Lung microvascular endothelial cell (primary cell): ENCODE measurements around the gene LMNA. TPM values are rescaled to one million over a fixed set of nuclear protein-coding genes. Genes with fewer than 3 reads are reported as not detected.
"Not testable (repeated sequence)": the region's sequence is repeated elsewhere in the genome, so short reads cannot be mapped to it uniquely, and the experiment has no call there.

Experiments used
- DNase-seq, 2 donors: peaks; one replicate each; pipeline versions ENCODE4 v3.0.0 to v3.0.0-alpha.2; 2010; ENCODE audit warnings: low read depth in 2 of 2
- total RNA-seq: library from RNA; depleted of rRNA; stranded (reverse); fragments of >200 nt; gene quantifications from 2 replicates; pipeline ENCODE4 v1.2.1, GENCODE V29; 2014

The LMNA gene
- total RNA-seq, 1 donor from 2014 or later = 187 TPM

GRCh38 chr1:156121005-156121404 is 6.5 kb downstream of the LMNA start:
- DNase-seq = not testable (repeated sequence)

GRCh38 chr1:156121457-156121856 is 6.9 kb downstream of the LMNA start:
- DNase-seq = no peak

- no peak for DNase-seq
Observed at GRCh38 chr1:156122086-156122485, 7.6 kb downstream of the LMNA start.

GRCh38 chr1:156122519-156123355 is 8.2 kb downstream of the LMNA start:
- peak; percentile 91 to 95 for DNase-seq

GRCh38 chr1:156123356-156124196 is 9.1 kb downstream of the LMNA start:
- peak; percentile 97 to 98 for DNase-seq

GRCh38 chr1:156124557-156125483 is 10.3 kb downstream of the LMNA start:
- DNase-seq = peak in 1 of 2 donors; percentile 58

- not testable (repeated sequence) for DNase-seq
Observed at GRCh38 chr1:156125544-156125943, 11.0 kb downstream of the LMNA start.

GRCh38 chr1:156126043-156126629 is 11.6 kb downstream of the LMNA start:
- DNase-seq = peak; percentile 94 to 97

GRCh38 chr1:156126630-156127534 is 12.4 kb downstream of the LMNA start:
- peak; percentile 60 to 74 for DNase-seq

GRCh38 chr1:156128308-156128653 is 13.8 kb downstream of the LMNA start:
- DNase-seq = no peak

GRCh38 chr1:156128654-156129597 is 14.4 kb downstream of the LMNA start:
- peak; percentile 39 to 78 for DNase-seq

GRCh38 chr1:156129687-156130577 is 15.4 kb downstream of the LMNA start:
- peak; percentile 80 to 95 for DNase-seq

GRCh38 chr1:156130578-156130942 is 16.0 kb downstream of the LMNA start:
- no peak for DNase-seq

GRCh38 chr1:156134716-156135435 is 20.4 kb downstream of the LMNA start:
- no peak for DNase-seq

- DNase-seq = no peak
Observed at GRCh38 chr1:156135930-156136871, 21.7 kb downstream of the LMNA start.

GRCh38 chr1:156136970-156137483 is 22.5 kb downstream of the LMNA start:
- DNase-seq = no peak
